Right renal pelvis (tissue), 4 donors: ENCODE measurements around the gene SBK3. TPM values are rescaled to one million over a fixed set of nuclear protein-coding genes. Genes with fewer than 3 reads are reported as not detected.
"Not testable (repeated sequence)": the region's sequence is repeated elsewhere in the genome, so short reads cannot be mapped to it uniquely, and the experiment has no call there.

Experiments
- DNase-seq, 4 donors: peaks; one replicate each; pipeline ENCODE4 v3.0.0-alpha.2; 2013; ENCODE audit warnings: low read depth in 4 of 4, low spot score in 3 of 4, missing footprints in 1 of 4
- polyA plus RNA-seq, 4 donors: library from polyadenylated mRNA; unstranded; fragments of 120-200 nt; gene quantifications; one replicate each; pipeline ENCODE4 v1.2.1, GENCODE V29; 2013; ENCODE audit not compliant: insufficient read length in 4 of 4

Gene SBK3
- under 1 TPM in 2 of 4 donors, not detected in 2; 0.13 to 0.28 TPM for polyA plus RNA-seq

- DNase-seq, result no peak
Observed at GRCh38 chr19:55545443-55545842, at the start of gene SBK3. SBK3 (minus strand) TSS chr19:55545543; CDS start chr19:55545543, 0 bp downstream.

- no peak for DNase-seq
Observed at GRCh38 chr19:55593096-55593772, 47.9 kb upstream of the SBK3 start.

- no peak for DNase-seq
Observed at GRCh38 chr19:55592391-55593090, 47.2 kb upstream of the SBK3 start.

GRCh38 chr19:55591555-55591954 is 46.2 kb upstream of the SBK3 start:
- no peak for DNase-seq

GRCh38 chr19:55590617-55591016 is 45.3 kb upstream of the SBK3 start:
- no peak for DNase-seq

- DNase-seq, result no peak
Observed at GRCh38 chr19:55590109-55590508, 44.8 kb upstream of the SBK3 start.

GRCh38 chr19:55588738-55589137 is 43.4 kb upstream of the SBK3 start:
- no peak for DNase-seq

- DNase-seq, result peak; percentile 89 to 95 (median 92)
Observed at GRCh38 chr19:55586976-55587668, 41.8 kb upstream of the SBK3 start.

- peak in 3 of 4 donors; percentile 68 to 79 (median 77) for DNase-seq
Observed at GRCh38 chr19:55585658-55586339, 40.5 kb upstream of the SBK3 start.

GRCh38 chr19:55584871-55585270 is 39.5 kb upstream of the SBK3 start:
- no peak for DNase-seq

- not testable (repeated sequence) for DNase-seq
Observed at GRCh38 chr19:55583897-55584296, 38.6 kb upstream of the SBK3 start.

- DNase-seq, result not testable (repeated sequence)
Observed at GRCh38 chr19:55582284-55582683, 36.9 kb upstream of the SBK3 start.

- DNase-seq, result peak in 1 of 4 donors; percentile 59
Observed at GRCh38 chr19:55581823-55582223, 36.5 kb upstream of the SBK3 start.

GRCh38 chr19:55581145-55581822 is 35.9 kb upstream of the SBK3 start:
- no peak for DNase-seq

GRCh38 chr19:55580628-55581144 is 35.3 kb upstream of the SBK3 start, which contains the start of gene ZNF579:
ZNF579 (minus strand) TSS chr19:55580848; CDS start chr19:55579639, 1,209 bp downstream.
- peak; percentile 81 to 85 (median 84) for DNase-seq

- DNase-seq, result no peak
Observed at GRCh38 chr19:55579766-55580621, 34.7 kb upstream of the SBK3 start.

GRCh38 chr19:55578761-55579747 is 33.7 kb upstream of the SBK3 start:
- DNase-seq, result no peak
